Cerebellar cortex (tissue), 1 donor: ENCODE results near the gene PDIK1L.

Experiments
- DNase-seq: peaks from one replicate; pipeline ENCODE4 v3.0.0-alpha.2; 2015; ENCODE audit warnings: low spot score

Gene PDIK1L

GRCh38 chr1:26122988-26123973 lies 11.7 kb downstream of the PDIK1L start:
- DNase-seq = no peak

DNA sequence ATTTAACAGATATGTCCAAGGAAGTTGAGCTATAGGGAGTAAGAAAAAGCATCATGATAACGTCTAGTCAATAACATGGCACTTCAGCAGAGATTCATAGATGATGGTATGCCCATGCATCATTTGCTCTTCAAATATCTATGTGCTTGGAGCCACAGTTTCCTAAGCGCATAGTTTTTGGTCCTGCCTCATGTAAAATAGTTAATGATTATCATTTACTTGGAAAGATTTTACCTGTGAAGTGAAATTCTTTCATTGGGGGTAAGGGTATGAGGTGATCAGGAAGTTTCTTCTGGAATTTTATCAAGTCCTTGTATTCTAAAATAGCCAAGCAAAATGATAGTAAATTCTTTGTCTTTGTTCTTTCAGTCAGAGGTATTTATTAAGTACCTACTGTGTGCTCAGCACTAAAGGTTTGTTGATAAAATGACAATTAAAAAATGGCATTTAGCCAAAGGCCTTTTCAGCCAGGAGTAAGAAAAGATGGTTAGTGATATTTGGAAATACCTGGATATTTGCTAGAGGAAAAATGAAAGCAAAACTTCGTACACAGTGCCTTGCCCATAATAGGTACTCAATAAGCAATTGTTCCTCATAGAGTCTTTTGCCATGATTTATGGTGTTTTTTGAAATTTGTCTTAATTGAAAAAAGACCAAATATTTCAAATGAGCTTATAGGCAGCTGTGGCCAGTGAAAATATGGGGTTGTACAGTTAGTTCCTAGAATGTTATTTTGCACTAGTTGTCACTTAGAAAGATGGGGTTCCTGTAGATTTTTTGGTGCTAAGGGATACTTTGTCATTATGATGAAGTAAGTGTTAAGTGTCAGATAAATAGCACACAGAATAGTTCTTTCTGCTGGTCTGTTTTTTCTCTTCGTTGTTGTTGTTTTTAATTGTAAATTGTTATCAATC lies 13.1 kb downstream of the PDIK1L start:
- DNase-seq = no peak

DNA sequence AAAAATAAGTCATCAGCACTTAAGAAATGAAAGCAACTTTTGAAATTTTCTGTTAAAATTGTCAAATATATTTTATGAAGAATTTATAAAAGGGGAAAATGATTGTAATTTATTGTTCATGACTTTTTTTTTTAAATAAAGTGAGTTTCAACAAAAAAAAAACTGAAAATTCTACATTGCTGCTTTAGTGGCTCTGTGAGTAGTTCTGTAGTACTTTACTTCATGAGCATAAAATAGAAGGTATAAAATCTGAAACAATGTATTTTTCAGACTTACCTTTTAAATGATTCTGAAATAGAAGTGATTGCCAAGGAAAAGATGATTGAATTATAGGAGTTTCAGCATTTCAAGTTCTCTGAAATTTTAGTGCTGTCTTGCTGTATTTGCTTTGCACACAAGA lies 13.8 kb downstream of the PDIK1L start:
- no peak for DNase-seq

DNA sequence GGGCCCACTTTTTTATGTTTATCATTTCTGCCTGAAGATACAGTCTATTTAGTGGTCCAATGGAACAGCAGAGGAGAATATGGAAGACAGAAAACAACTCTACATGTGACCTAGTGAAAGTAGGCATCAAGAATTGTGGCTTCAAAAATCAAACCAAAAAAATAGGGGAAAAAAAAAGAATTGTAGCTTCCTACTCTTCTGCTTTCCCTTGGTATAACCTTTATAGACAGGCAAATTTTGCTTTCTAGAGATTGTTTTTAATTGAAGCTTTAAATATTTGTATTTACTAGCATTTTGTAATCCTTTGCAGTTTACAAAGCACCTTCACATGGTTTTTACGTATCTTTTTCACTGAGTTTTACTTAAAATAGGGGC lies 14.3 kb downstream of the PDIK1L start:
- DNase-seq = no peak

DNA sequence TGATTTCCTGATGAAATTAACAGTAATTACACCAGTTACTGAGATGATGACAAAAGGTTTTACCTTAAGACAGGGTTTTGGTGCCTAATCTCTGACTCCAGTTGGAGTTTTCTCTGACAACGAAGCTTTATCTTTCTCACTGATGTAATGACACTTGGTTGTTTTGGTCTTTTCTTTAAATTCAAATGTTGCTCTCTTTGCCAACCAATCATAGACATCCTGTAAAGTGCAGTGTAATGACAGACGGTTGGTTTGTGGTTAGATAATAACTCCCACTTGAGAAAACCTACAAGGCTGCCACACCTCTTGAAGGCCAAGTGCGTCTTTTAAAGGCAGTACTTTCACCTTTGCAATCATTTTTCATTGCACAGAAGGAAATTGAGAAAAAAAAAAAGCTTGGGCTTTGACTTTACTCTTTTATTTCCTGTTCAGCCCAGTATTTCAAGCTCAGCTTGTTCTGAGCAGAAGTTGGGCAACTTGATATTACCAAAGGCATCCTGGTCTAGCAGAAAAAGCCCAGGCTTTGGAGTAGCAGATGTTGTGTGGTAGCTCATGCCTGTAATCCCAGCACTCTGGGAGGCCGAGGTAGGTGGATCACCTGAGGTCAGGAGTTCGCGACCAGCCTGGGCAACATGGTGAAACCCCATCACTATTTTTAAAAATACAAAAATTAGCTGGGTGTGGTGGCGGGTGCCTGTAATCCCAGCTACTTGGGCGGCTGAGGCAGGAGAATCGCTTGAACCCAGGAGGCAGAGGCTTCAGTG lies 14.9 kb downstream of the PDIK1L start:
- no peak for DNase-seq

GRCh38 chr1:26127235-26128163 lies 15.9 kb downstream of the PDIK1L start:
- no peak for DNase-seq

- no peak for DNase-seq
Measured at GRCh38 chr1:26129778-26130177, 18.2 kb downstream of the PDIK1L start.

DNA sequence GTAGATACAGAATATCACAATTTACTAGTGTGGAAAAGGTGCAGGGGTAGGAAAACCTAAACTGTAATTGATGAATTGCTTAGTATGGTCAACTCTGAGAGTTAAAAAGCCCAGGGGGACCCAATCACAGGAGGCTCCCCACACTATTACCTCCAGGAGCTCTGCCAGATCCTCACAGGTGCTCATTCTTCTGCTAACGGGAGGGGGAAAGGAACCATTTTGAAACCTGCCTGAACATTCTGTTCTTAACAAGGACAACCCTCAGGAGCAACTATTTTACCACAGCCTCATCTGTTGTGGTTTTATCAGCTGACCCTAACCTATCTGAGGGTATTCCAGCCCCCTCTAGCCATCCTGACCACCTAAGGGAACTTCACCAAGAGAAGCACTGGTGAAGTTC lies 19.1 kb downstream of the PDIK1L start:
- no peak for DNase-seq

DNA sequence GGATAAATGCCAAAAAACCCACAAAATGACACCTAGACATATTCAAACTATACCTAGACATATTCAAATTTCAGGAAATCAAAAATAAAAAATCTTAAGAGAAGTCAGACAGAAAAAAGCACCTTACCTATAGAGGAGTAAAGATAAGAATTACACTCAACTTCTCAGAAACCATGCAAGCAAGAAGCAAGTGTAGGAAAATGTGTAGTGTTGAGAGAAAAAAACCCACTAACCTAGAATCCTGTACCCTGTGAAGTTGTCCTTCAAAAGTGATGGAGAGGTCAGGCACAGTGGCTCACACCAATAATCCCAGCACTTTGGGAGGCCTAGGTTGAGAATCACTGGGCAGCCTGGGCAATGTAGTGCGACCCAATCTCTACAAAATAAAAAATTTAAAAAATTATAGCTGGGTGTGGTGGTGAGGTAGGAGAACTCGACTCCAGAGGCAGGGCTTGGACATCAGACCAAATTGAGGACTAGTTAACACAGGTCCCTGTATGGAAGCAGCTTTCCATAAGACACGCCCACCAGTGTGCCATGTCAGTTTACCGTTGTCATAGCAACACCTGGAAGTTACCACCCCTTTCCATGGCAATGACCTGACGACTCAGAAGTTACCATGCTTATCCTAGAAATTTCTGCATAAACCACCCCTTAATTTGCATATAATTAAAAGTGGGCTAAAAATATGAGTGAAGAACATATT lies 20.7 kb downstream of the PDIK1L start:
- DNase-seq = no peak

GRCh38 chr1:26132834-26133167 lies 21.2 kb downstream of the PDIK1L start:
- no peak for DNase-seq

DNA sequence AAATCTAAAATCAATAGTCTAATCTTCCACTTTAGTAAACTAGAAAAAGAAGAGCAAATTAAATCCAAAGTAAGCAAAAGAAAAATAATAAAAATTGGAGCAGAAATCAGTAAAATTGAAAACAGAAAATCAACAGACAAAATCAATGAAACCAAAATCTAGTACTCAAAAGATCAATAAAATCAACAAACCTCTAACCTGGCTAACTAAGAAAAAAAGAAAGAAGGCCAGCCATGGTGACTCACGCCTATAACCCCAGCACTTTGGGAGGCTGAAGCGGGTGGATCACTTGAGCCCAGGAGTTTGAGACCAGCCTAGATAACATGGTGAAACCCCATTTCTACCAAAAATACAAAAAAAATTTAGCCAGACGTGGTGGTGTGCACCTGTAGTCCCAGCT lies 22.8 kb downstream of the PDIK1L start:
- no peak for DNase-seq

- no peak for DNase-seq
Measured at GRCh38 chr1:26138974-26139558, 27.4 kb downstream of the PDIK1L start.

DNA sequence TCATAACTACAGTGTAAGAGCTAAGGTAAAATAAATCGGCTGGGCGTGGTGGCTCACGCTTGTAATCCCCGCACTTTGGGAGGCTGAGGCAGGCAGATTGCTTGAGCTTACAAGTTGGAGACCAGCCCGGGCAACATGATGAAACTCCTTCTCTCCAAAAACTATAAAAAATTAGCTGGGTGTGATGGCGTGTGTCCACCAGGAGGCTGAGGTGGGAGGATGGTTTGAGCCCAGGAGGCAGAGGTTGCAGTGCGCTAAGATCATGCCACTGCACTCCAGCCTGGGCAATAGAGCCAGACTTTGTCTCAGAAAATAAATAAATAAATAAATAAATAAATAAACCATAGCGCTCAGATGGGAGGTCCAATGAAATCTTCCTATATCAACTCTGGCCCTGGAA lies 30.5 kb downstream of the PDIK1L start:
- no peak for DNase-seq

DNA sequence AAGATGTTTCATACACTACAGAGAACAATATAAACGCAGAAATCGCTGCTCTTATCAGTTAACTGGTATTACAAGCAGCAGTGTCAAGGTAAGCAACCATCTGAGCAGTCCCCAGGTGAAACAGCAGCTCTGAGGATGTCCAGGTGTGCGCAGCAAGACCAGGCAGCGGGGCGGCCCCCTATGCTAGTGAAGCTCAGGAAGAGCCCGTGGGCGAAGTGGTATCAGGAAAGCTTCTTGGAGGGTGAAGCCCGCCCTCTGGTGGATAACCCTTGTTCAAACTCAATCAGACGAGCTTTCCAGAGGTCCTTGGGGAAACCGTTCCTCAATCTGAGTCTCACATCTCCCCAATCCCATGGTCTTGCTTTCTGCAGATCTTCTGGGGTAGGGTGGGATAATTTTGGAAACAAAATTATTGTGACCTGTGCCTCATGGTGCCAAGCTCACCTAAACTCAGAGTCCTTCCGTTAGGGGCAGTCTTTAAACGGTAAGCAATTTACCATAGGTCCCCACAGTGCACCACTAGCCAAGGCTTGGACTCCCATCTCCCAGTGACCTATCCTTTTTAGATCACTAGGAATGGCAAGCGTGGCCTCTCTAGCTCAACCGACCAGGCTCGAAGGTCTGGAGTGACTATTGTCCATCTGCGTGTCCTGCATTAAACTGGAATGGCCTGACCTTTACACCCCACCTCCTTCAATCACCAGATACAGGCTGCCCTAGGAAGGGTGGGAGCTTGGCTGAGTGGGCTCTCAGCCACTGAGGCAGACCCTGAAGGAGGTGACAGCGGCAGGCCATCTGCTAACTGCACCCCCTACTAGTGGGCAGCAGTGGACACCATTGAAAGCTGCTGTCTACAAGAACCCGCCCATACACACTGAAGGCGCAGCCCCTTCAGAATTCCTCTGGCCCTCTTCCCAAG lies 33.7 kb downstream of the PDIK1L start:
- DNase-seq = peak; percentile 92

- no peak for DNase-seq
Measured at GRCh38 chr1:26145960-26146294, 34.3 kb downstream of the PDIK1L start.

DNA sequence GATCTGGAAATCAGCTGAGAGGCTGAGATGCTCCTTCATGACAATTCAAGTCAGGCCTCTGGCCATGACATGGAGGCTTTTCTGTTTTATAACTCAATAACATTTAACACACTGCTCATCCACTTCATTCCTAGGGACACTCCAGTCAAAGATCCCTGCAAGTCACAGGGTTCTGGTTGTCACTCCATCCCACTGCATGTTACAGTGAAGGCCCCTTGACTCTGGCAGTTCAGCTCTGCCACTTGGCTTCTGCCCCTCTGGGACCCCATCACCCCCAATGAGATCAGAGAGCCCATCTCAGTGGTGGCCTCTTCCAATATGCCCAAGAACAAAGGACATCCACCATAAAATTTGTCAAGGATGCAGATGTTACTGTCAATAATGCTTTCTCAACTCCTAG lies 37.3 kb downstream of the PDIK1L start:
- no peak for DNase-seq

DNA sequence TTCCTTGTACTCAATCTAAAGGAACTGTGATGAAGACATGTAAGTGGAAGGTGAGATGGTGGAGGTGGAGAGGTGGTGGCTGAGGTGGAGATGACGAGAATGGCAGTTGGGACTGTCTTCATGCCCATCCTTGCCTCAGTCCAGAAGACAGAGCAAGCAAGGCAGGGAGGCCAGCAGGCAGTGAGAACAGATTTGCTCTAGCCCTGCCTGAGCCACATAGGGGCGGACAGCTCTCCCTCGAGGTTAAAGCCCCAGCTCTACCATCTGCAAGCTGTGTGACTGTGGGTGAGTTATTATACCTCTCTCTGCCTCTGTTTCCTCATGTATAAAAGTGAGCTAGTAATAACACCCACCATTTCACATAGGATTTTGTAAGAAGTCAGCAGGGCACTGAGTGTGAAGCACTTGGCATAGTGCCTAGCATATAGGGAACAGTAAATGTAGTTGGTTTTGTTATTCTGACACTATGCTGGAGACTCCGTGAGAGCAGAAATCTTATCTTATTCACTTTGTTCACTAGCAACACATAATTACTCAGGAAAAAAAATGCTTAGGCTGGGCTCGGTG lies 42.4 kb downstream of the PDIK1L start:
- DNase-seq = no peak

- no peak for DNase-seq
Measured at GRCh38 chr1:26154750-26155149, 43.1 kb downstream of the PDIK1L start.
